Tibial nerve (tissue), 4 donors: Measurements from ENCODE around the gene LYPD1.

ENCODE experiments used
- EP300 ChIP-seq, 2 donors: sonication (generic); formaldehyde crosslinking; IDR thresholded peaks; one replicate each; pipeline ENCODE4 v1.6.1; 2017; ENCODE audit warnings: antibody characterized with exemption in 2 of 2, mild to moderate bottlenecking in 1 of 2
- POLR2A ChIP-seq, 2 donors: fragments of 450-650 bp; IDR thresholded peaks; one replicate each; pipeline ENCODE4 v1.6.1; 2017; ENCODE audit warnings: antibody characterized with exemption in 2 of 2, mild to moderate bottlenecking in 2 of 2, moderate library complexity in 2 of 2
- TF ChIP-seq, protein P1 (sequence below), 5 experiments: fragments of 200-600 bp in 3 of 5; fragments of 450-650 bp in 2 of 5; sonication (generic) in 3 of 5; IDR thresholded peaks; one replicate each; pipeline ENCODE4 v1.5.1; 2016 to 2019; ENCODE audit warnings: antibody characterized with exemption in 5 of 5, mild to moderate bottlenecking in 3 of 5, moderate library complexity in 2 of 5

DNA sequence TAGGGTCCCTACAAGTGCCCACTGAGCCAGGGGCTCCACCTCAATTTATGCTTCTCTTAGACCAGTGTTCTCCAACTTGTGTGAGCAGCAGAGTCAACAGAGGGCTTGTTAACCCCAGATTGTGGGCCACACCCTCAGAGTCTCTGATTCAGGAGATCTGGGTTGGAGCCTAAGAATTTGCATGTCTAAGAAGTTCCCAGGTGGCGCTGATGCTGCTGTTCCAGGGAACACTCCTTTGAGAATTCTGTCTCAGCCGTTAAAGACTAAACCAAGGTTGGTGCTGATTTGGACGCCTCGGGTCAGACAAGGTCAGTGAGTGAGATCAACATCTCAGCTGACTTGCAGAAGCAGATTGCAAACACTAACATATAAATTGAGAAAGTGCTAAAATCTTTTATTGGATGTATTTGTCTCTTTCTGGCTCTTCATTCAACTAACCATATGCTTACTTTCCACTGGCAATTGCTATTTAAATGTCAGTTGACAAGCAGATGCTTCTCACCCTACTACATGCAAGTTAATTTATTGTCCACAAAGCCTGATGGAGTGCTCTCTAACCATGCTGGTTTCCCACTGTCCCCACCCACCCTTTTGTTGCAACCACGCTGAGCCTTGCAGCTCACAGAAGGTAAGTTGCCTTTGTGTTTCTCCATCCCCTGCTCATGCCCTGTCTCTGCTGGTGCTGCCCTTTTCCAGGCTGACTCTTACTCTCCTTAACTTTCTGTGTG is 31.5 kb downstream of the LYPD1 start:
- TF ChIP-seq, protein P1, sequence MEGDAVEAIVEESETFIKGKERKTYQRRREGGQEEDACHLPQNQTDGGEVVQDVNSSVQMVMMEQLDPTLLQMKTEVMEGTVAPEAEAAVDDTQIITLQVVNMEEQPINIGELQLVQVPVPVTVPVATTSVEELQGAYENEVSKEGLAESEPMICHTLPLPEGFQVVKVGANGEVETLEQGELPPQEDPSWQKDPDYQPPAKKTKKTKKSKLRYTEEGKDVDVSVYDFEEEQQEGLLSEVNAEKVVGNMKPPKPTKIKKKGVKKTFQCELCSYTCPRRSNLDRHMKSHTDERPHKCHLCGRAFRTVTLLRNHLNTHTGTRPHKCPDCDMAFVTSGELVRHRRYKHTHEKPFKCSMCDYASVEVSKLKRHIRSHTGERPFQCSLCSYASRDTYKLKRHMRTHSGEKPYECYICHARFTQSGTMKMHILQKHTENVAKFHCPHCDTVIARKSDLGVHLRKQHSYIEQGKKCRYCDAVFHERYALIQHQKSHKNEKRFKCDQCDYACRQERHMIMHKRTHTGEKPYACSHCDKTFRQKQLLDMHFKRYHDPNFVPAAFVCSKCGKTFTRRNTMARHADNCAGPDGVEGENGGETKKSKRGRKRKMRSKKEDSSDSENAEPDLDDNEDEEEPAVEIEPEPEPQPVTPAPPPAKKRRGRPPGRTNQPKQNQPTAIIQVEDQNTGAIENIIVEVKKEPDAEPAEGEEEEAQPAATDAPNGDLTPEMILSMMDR (IDR thresholded peaks at IDR 0.05): no peak
- TF ChIP-seq POLR2A (IDR thresholded peaks at IDR 0.05) (no peak), EP300 (IDR thresholded peaks at IDR 0.05) (no peak)
